A549 (cell line): ENCODE data around the gene AIG1.

Experiments
- CBX2 ChIP-seq: fragments of 200-600 bp; sonication (generic); IDR thresholded peaks from 2 replicates; pipeline ENCODE4 v1.6.1; 2016; ENCODE audit warnings: low read depth, mild to moderate bottlenecking, borderline replicate concordance
- CEBPB ChIP-seq, 2 experiments: fragments of >200 bp in 1 of 2; sonication (Bioruptor Twin) in 1 of 2; formaldehyde crosslinking in 1 of 2; IDR thresholded peaks; 2 replicates each; pipeline ENCODE4 v1.6.1; 2012 to 2016
- CHD2 ChIP-seq: fragments of 150-350 bp; IDR thresholded peaks from 2 replicates; pipeline ENCODE4 v1.6.1; 2014; ENCODE audit warnings: low read length; ENCODE audit not compliant: partially characterized antibody
- KDM5A ChIP-seq: fragments of 200-600 bp; sonication (generic); IDR thresholded peaks from 2 replicates; pipeline ENCODE4 v1.6.1; 2016; ENCODE audit warnings: antibody characterized with exemption, mild to moderate bottlenecking
- MAX ChIP-seq: IDR thresholded peaks from 2 replicates; pipeline ENCODE4 v1.6.1; 2012
- POLR2A ChIP-seq: IDR thresholded peaks from 2 replicates; pipeline ENCODE4 v1.6.1; 2012; ENCODE audit warnings: mild to moderate bottlenecking, low read length
- RAD21 ChIP-seq, 2 experiments: fragments of >200 bp in 1 of 2; sonication (Bioruptor Twin) in 1 of 2; formaldehyde crosslinking in 1 of 2; IDR thresholded peaks in 1 of 2; conservative IDR thresholded peaks in 1 of 2; 2 replicates in 1 of 2; 3 replicates in 1 of 2; pipeline ENCODE4 v1.6.1; 2012 to 2018; ENCODE audit warnings: inconsistent platforms in 1 of 2
- RARB ChIP-seq: fragments of 250-450 bp; sonication (Bioruptor Pico); IDR thresholded peaks from 2 replicates; pipeline ENCODE4 v1.8.0; 2021; ENCODE audit warnings: mild to moderate bottlenecking, moderate library complexity
- USF2 ChIP-seq: fragments of 450-650 bp; IDR thresholded peaks from 2 replicates; pipeline ENCODE4 v1.6.1; 2014; ENCODE audit warnings: antibody characterized with exemption
- TF ChIP-seq, protein P1 (sequence below): fragments of >200 bp; sonication (Bioruptor Twin); formaldehyde crosslinking; IDR thresholded peaks from 3 replicates; pipeline ENCODE4 v1.5.1; 2016
- TF ChIP-seq, protein P2 (sequence below): fragments of >200 bp; sonication (Bioruptor Twin); formaldehyde crosslinking; IDR thresholded peaks from 3 replicates; pipeline ENCODE4 v1.6.1; 2016

DNA sequence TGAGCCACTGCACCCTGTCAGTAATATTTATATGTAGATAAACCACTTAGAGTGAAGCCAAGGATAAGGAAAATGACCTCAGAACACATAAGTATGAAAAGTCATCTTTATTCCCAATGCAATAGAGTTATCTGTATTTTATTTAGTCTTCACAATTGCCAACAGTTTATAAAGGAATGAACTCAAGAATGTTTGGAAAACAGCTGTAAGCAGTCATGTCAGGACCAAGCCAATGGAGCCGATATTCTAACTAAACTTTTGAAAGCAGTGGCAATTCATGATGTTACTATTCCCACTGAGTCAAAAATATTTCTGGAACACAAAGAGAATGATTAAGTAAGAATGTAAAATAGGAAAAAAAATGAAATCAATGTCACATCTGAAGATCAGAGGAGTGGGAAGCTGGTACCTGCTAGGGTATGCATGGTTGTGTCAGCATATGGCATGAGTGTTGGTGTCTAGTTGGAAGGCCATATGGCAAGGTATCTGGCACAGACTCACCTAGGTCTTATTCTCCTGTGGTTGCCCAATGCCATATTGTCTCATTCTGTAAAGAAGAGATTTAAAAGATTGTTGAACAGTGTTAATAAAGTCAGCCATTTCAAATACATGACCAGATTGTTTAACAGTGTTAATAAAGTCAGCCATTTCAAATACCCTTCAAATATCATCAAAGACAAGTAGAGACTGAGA is 271.6 kb downstream of the AIG1 start:
- TF ChIP-seq RAD21 (conservative IDR thresholded peaks at IDR 0.05 in 1 of 2, IDR thresholded peaks at IDR 0.05 in 1 of 2), result no peak
- TF ChIP-seq POLR2A, result no peak
- TF ChIP-seq CBX2, result no peak
- no peak for TF ChIP-seq MAX
- TF ChIP-seq CHD2, result no peak
- no peak for TF ChIP-seq RARB
- TF ChIP-seq, protein P1, sequence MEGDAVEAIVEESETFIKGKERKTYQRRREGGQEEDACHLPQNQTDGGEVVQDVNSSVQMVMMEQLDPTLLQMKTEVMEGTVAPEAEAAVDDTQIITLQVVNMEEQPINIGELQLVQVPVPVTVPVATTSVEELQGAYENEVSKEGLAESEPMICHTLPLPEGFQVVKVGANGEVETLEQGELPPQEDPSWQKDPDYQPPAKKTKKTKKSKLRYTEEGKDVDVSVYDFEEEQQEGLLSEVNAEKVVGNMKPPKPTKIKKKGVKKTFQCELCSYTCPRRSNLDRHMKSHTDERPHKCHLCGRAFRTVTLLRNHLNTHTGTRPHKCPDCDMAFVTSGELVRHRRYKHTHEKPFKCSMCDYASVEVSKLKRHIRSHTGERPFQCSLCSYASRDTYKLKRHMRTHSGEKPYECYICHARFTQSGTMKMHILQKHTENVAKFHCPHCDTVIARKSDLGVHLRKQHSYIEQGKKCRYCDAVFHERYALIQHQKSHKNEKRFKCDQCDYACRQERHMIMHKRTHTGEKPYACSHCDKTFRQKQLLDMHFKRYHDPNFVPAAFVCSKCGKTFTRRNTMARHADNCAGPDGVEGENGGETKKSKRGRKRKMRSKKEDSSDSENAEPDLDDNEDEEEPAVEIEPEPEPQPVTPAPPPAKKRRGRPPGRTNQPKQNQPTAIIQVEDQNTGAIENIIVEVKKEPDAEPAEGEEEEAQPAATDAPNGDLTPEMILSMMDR, result no peak
- TF ChIP-seq USF2, result no peak
- TF ChIP-seq KDM5A, result no peak
- TF ChIP-seq CEBPB (IDR thresholded peaks at IDR 0.05), result no peak
- TF ChIP-seq, protein P2, sequence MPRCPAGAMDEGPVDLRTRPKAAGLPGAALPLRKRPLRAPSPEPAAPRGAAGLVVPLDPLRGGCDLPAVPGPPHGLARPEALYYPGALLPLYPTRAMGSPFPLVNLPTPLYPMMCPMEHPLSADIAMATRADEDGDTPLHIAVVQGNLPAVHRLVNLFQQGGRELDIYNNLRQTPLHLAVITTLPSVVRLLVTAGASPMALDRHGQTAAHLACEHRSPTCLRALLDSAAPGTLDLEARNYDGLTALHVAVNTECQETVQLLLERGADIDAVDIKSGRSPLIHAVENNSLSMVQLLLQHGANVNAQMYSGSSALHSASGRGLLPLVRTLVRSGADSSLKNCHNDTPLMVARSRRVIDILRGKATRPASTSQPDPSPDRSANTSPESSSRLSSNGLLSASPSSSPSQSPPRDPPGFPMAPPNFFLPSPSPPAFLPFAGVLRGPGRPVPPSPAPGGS, result no peak
